Uterus (tissue), 2 donors: ENCODE results near the gene LAMA1.

Experiments used
- CTCF ChIP-seq, 4 experiments: fragments of 200-600 bp in 2 of 4; fragments of 450-650 bp in 2 of 4; sonication (generic) in 2 of 4; IDR thresholded peaks; one replicate each; pipeline ENCODE4 v1.5.1; 2016 to 2019; ENCODE audit warnings: antibody characterized with exemption in 4 of 4, mild to moderate bottlenecking in 2 of 4, moderate library complexity in 1 of 4
- POLR2A ChIP-seq, 2 donors: fragments of 450-650 bp; IDR thresholded peaks; one replicate each; pipeline ENCODE4 v1.6.1; 2016; ENCODE audit warnings: antibody characterized with exemption in 2 of 2, mild to moderate bottlenecking in 1 of 2, moderate library complexity in 1 of 2

DNA sequence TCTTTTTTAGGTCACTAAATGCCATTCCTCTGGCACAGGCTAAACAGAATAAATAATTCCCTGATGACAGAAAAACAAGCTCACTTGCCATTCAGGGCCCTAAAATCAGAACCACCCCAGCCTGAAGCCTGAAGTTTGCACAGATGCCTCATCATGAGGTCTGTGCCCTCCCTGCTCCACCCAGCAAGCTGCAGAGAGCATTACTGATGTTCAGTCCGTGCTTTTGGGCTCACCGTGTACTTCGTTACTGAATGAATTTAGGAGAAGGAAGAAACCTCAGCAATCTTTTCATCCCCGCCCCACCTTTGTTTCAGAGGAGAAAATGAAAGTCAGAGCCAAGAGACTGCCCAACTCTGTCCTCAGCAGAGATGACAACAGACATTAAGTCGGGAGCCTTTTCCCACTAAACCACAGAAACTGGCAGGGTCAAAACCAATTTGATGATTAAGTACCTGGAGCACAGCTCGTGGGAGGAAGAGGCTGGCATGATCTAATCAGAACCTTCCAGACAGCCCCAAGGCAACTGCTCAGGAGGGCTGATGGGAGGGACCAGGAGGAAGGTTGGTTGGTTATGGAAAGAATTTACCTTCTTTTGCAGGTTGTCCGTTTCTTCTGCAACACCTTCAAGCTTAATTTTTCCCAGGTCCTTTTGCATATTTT lies 122.7 kb downstream of the LAMA1 start:
- TF ChIP-seq CTCF (IDR thresholded peaks at IDR 0.05) (no peak), POLR2A (IDR thresholded peaks at IDR 0.05) (no peak)
